ENCODE data around the gene STAT5A. TPM values are rescaled to one million over a fixed set of nuclear protein-coding genes. Genes with fewer than 3 reads are reported as not detected.
"Not testable (repeated sequence)": the region's sequence is repeated elsewhere in the genome, so short reads cannot be mapped to it uniquely, and the experiment has no call there.

STAT5A gene
- 2.6 and 2.9 TPM in 2 replicates for total RNA-seq
- long read RNA-seq, partial matches to known transcripts: 1 of 1 reads
- long read RNA-seq, other reads (novel, unspliced or antisense): 0 of 1 reads

DNA sequence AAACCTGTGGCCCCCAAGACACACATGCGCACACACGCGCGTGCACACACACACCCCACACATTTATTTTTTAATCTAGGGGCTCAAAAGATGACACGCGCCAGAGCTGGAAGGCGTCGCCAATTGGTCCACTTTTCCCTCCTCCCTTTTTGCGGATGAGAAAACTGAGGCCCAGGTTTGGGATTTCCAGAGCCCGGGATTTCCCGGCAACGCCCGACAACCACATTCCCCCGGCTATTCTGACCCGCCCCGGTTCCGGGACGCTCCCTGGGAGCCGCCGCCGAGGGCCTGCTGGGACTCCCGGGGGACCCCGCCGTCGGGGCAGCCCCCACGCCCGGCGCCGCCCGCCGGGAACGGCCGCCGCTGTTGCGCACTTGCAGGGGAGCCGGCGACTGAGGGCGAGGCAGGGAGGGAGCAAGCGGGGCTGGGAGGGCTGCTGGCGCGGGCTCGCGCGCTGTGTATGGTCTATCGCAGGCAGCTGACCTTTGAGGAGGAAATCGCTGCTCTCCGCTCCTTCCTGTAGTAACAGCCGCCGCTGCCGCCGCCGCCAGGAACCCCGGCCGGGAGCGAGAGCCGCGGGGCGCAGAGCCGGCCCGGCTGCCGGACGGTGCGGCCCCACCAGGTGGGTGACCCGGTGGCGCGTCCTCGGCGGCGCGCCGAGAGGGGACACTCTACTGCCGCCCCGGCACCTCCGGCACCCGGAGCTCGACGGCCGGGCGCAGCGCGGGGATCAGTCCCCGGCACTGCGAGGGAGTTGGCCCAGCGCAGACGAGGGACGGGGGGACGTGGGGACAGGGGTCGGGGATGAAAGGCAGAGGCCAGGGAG lies at the start of gene STAT5A:
STAT5A (plus strand) TSS at position 522 of the 826 bp plus-strand sequence. CDS start 914 bp downstream, outside the sequence.
- TF ChIP-seq, protein P1, sequence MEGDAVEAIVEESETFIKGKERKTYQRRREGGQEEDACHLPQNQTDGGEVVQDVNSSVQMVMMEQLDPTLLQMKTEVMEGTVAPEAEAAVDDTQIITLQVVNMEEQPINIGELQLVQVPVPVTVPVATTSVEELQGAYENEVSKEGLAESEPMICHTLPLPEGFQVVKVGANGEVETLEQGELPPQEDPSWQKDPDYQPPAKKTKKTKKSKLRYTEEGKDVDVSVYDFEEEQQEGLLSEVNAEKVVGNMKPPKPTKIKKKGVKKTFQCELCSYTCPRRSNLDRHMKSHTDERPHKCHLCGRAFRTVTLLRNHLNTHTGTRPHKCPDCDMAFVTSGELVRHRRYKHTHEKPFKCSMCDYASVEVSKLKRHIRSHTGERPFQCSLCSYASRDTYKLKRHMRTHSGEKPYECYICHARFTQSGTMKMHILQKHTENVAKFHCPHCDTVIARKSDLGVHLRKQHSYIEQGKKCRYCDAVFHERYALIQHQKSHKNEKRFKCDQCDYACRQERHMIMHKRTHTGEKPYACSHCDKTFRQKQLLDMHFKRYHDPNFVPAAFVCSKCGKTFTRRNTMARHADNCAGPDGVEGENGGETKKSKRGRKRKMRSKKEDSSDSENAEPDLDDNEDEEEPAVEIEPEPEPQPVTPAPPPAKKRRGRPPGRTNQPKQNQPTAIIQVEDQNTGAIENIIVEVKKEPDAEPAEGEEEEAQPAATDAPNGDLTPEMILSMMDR (conservative IDR thresholded peaks at IDR 0.05): no peak
- Mint-ChIP-seq H3K4me3 (peak within 1 kb of the TSS; percentile 75), H3K27me3 (ENCODE audit: low read depth) (peaks cover 39% of the 10 kb centered on the region), H3K4me1 (peaks cover 27% of the 10 kb centered on the region), H3K36me3 (ENCODE audit: low read depth) (no peaks in the 10 kb centered on the region), H3K9me3 (no peaks in the 10 kb centered on the region), H3K27ac (ENCODE audit: unreplicated experiment) (no peak within 1 kb of the TSS)
- DNase-seq (ENCODE audit: low read depth, low spot score): peak; percentile 54

DNA sequence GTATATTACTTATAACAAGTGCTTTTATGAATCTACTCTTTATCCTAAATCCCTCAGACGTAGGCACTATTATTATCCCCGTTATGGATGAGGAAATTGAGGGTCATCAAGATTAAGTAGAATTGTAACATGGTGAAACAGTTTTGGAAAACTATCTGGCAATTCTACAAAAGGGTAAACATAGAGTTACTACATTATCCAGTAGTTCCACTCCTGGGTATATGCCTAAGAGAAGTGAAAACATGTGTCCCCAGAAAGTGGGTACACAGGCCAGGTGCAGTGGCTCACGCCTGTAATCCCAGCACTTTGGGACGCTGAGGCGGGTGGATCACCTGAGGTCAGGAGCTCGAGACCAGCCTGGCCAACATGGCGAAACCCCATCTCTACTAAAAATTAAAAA lies 48.7 kb upstream of the STAT5A start:
- H3K36me3 Mint-ChIP-seq (ENCODE audit: low read depth); H3K27me3 Mint-ChIP-seq (ENCODE audit: low read depth): not testable (repeated sequence)
- peaks cover 27% of the 10 kb centered on the region for H3K4me1 Mint-ChIP-seq

DNA sequence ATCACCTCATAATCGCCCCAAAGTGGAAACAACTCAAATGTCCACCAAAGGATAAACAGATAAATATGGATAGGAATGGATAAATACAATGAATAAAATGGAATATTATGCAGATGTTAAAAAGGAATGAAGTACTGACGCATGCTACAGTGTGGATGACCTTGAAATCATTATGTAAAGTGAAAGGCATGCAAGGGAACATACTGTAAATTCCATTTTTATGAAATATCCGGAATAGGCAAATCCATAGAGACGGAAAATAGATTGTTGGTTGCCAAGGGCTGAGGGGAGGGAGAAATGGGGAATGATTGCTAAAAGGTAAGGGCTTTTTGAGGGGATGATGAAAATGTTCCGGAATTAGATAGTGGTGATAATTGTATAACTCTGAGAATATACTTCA lies 48.1 kb upstream of the STAT5A start:
- Mint-ChIP-seq H3K27ac (ENCODE audit: unreplicated experiment) (no peak overlapping the region), H3K36me3 (ENCODE audit: low read depth) (no peaks in the 10 kb centered on the region), H3K27me3 (ENCODE audit: low read depth) (no peaks in the 10 kb centered on the region), H3K9me3 (no peaks in the 10 kb centered on the region), H3K4me1 (peaks cover 27% of the 10 kb centered on the region), H3K4me3 (no peak overlapping the region)
- DNase-seq (ENCODE audit: low read depth, low spot score): no peak
- TF ChIP-seq, protein P1 (conservative IDR thresholded peaks at IDR 0.05): no peak

More for the DNA sequence above, 48.7 kb upstream of the STAT5A start:
- H3K9me3 Mint-ChIP-seq; DNase-seq (ENCODE audit: low read depth, low spot score); H3K27ac Mint-ChIP-seq (ENCODE audit: unreplicated experiment); H3K4me3 Mint-ChIP-seq: not testable (repeated sequence)

DNA sequence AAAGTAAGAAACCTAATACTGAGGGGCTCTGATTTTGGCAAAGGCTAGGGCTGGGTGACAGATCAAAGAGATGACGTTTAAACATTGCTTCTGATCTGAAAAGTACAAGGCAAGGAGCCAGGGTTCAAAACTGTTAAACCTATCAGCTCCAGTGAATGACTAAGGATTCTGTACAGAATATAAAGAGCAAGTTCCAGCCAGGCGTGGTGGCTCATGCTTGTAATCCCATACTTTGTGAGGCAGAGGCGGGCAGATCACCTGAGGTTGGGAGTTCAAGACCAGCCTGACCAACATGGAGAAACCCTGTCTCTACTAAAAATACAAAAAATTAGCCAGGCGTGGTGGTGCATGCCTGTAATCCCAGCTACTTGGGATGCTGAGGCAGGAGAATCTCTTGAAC lies 47.4 kb upstream of the STAT5A start:
- H3K36me3 Mint-ChIP-seq (ENCODE audit: low read depth); H3K9me3 Mint-ChIP-seq; H3K27ac Mint-ChIP-seq (ENCODE audit: unreplicated experiment); H3K27me3 Mint-ChIP-seq (ENCODE audit: low read depth); H3K4me3 Mint-ChIP-seq; DNase-seq (ENCODE audit: low read depth, low spot score): not testable (repeated sequence)
- peaks cover 27% of the 10 kb centered on the region for H3K4me1 Mint-ChIP-seq

DNA sequence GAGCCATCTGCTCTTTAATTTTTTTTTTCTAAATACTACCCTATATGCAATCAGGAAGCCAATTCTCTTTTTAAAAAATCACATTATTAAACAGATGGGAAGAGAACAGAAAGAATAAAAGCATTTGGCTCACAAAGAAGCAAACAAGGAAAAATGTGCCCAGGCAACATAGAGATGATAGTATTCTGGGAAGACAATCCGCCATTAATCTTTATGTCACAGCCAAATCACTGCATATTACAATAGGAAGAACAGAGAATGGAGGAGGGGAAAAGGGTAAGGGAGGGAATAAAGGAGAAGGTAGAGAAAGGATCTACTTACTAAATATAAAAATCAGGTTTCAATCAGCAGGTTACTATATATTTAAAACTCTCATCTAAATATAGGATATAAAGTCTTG lies 46.4 kb upstream of the STAT5A start:
- H3K36me3 Mint-ChIP-seq (ENCODE audit: low read depth): no peaks in the 10 kb centered on the region
- H3K9me3 Mint-ChIP-seq: no peaks in the 10 kb centered on the region
- no peak overlapping the region for H3K27ac Mint-ChIP-seq (ENCODE audit: unreplicated experiment)
- DNase-seq (ENCODE audit: low read depth, low spot score): no peak
- H3K4me1 Mint-ChIP-seq: peaks cover 27% of the 10 kb centered on the region
- no peaks in the 10 kb centered on the region for H3K27me3 Mint-ChIP-seq (ENCODE audit: low read depth)
- no peak overlapping the region for H3K4me3 Mint-ChIP-seq
- TF ChIP-seq, protein P1 (conservative IDR thresholded peaks at IDR 0.05): no peak

DNA sequence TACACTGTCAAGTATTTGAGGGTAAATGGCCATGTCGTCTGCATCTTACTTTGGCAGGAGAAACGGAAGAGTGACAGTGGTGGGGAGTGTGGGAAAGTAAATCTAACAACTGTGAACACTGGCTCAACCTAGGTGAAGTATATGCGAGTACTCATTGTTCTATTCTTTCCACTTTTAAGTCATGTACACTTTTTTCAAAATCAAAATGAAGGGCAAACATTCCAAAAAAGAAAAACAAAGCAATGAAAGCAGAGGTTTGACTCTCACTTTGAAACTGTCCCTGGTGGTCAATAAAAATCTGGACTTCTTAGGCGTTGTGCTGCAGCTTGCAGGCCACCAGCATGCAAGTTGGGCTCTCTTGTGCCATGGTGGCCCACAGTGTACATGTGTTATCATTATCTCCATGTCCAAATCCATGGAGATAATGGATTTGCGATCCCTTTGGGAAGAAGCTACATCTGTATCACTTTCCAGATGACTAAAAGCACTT lies 44.8 kb upstream of the STAT5A start:
- H3K27me3 Mint-ChIP-seq (ENCODE audit: low read depth): no peaks in the 10 kb centered on the region
- H3K27ac Mint-ChIP-seq (ENCODE audit: unreplicated experiment): no peak overlapping the region
- H3K4me1 Mint-ChIP-seq: peaks cover 31% of the 10 kb centered on the region
- no peaks in the 10 kb centered on the region for H3K9me3 Mint-ChIP-seq
- DNase-seq (ENCODE audit: low read depth, low spot score): no peak
- no peak overlapping the region for H3K4me3 Mint-ChIP-seq
- no peaks in the 10 kb centered on the region for H3K36me3 Mint-ChIP-seq (ENCODE audit: low read depth)
- TF ChIP-seq, protein P1 (conservative IDR thresholded peaks at IDR 0.05): no peak

DNA sequence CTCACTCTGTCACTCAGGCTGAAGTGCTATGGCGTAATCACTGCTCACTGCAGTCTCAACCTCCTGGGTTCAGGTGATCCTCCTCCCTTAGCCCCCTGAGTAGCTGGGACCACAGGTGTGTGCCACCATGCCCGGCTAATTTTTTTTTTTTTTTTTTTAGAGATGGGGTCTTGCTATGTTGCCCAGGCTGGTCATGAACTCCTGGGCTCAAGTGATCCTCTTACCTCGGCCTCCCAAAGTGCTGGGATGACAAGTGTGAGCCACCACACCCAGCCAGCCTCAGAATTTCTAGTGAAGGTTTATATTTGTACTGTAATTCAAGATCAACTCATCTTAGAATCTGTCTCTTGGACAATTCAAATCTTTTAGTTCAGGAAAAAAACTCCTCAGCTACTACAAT lies 44.2 kb upstream of the STAT5A start:
- not testable (repeated sequence) for H3K27me3 Mint-ChIP-seq (ENCODE audit: low read depth); DNase-seq (ENCODE audit: low read depth, low spot score); H3K36me3 Mint-ChIP-seq (ENCODE audit: low read depth); H3K9me3 Mint-ChIP-seq; H3K4me3 Mint-ChIP-seq; H3K27ac Mint-ChIP-seq (ENCODE audit: unreplicated experiment)
- H3K4me1 Mint-ChIP-seq: peaks cover 35% of the 10 kb centered on the region

DNA sequence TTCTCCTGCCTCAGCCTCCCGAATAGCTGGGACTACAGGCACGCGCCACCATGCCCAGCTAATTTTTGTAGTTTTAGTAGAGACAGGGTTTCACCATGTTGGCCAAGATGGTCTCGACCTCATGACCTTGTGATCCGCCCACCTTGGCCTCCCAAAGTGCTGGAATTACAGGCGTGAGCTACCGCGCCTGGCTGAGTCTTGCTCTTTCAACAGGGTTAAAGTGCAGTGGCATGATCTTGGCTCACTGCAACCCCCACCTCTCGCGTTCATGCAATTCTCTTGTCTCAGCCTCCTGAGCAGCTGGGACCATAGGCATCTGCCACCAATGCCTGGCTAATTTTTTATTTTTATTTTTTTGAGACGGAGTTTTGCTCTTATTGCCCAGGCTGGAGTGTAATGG lies 43.1 kb upstream of the STAT5A start:
- H3K27ac Mint-ChIP-seq (ENCODE audit: unreplicated experiment); H3K4me3 Mint-ChIP-seq; DNase-seq (ENCODE audit: low read depth, low spot score); H3K9me3 Mint-ChIP-seq; H3K36me3 Mint-ChIP-seq (ENCODE audit: low read depth); H3K27me3 Mint-ChIP-seq (ENCODE audit: low read depth): not testable (repeated sequence)
- peaks cover 37% of the 10 kb centered on the region for H3K4me1 Mint-ChIP-seq
